ENCODE results near the gene SYT6. TPM values are rescaled to one million over a fixed set of nuclear protein-coding genes. Genes with fewer than 3 reads are reported as not detected.

SYT6 gene
- total RNA-seq, 4 donors from 2014 or later = 0.29 to 0.55 TPM; not detected in 2

DNA sequence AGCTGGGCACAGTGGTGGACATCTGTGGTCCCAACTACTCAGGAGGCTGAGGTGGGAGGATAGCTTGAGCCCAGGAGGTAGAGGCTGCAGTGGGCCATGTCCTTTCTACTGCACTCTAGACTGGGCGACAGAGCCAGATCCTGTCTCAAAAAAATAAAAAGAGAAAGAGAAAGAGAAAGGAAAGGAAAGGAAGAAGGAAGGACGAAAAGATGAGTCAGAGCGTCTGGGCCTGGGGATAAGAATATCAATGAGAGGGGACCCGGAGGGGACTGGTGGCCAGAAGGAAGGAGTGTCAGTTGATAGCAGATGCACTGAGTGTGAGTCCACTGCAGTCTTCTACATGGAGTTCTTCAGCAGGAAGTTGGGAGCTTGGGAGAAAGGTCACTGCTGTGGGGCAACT, 75.6 kb downstream of the SYT6 start:
- Histone ChIP-seq H3K4me3 (no peak overlapping the region), H3K36me3 (no peaks in the 10 kb centered on the region), H3K27ac (no peak overlapping the region), H3K27me3 (no peaks in the 10 kb centered on the region), H3K9me3 (no peaks in the 10 kb centered on the region), H3K4me1 (no peaks in the 10 kb centered on the region)
- TF ChIP-seq POLR2A (IDR thresholded peaks at IDR 0.05) (no peak), CTCF (IDR thresholded peaks at IDR 0.05) (no peak)
- DNase-seq = no peak
- intact Hi-C loops (cut with DNase I; ENCODE audit: low total_unique reads) = no loop called here

- peaks cover 0 to 4% of the 10 kb centered on the region in 2 donors for H3K9me3 ChIP-seq
- no peak for DNase-seq
- H3K27me3 ChIP-seq = no peaks in the 10 kb centered on the region
- H3K4me3 ChIP-seq = no peak overlapping the region
- no peaks in the 10 kb centered on the region for H3K36me3 ChIP-seq
- TF ChIP-seq CTCF (IDR thresholded peaks at IDR 0.05) = no peak
- no peaks in the 10 kb centered on the region for H3K4me1 ChIP-seq
- no peak overlapping the region for H3K27ac ChIP-seq
- intact Hi-C loops (cut with DNase I; ENCODE audit: low total_unique reads) = no loop called here
Observed at GRCh38 chr1:114077188-114077587, 76.5 kb downstream of the SYT6 start.

DNA sequence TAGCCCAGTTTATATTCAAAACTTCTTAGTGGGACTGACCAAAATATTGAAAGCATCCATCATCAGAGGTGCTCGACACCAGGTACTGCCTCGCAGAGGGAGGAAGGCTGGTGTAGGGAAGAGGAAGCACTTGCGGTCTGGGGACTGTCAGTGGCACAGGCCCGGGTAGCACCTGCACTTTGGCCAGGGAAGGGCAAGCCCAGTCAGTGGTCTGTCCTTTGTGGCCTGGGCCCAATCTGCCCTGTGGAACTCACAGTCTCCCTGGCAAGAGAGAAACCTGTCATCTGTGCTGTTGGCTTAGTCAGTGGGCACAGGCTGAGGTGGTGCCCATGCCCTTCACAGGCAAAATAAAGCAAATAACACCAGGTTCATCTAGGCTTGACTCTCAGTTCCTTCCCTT, 77.4 kb downstream of the SYT6 start:
- no peak for DNase-seq
- Histone ChIP-seq H3K27ac (no peak overlapping the region), H3K9me3 (peaks cover 0 to 4% of the 10 kb centered on the region in 2 donors), H3K27me3 (no peaks in the 10 kb centered on the region), H3K4me1 (no peaks in the 10 kb centered on the region), H3K4me3 (no peak overlapping the region), H3K36me3 (no peaks in the 10 kb centered on the region)
- TF ChIP-seq CTCF (IDR thresholded peaks at IDR 0.05) = no peak
- no peak for TF ChIP-seq POLR2A (IDR thresholded peaks at IDR 0.05)
- intact Hi-C loops (cut with DNase I; ENCODE audit: low total_unique reads) = no loop called here

- no peaks in the 10 kb centered on the region for H3K4me1 ChIP-seq
Observed at GRCh38 chr1:114075546-114076242, 78.0 kb downstream of the SYT6 start.

More at GRCh38 chr1:114075546-114076242, 78.0 kb downstream of the SYT6 start:
- Histone ChIP-seq H3K4me3 (no peak overlapping the region), H3K9me3 (peaks cover 0 to 4% of the 10 kb centered on the region in 2 donors), H3K27ac (no peak overlapping the region), H3K36me3 (no peaks in the 10 kb centered on the region), H3K27me3 (no peaks in the 10 kb centered on the region)
- TF ChIP-seq CTCF (IDR thresholded peaks at IDR 0.05) = no peak
- no peak for TF ChIP-seq POLR2A (IDR thresholded peaks at IDR 0.05)
- DNase-seq = no peak
- intact Hi-C loops (cut with DNase I; ENCODE audit: low total_unique reads) = no loop called here

Data from uterus (tissue), 4 donors.